Trophoblast cell (in vitro differentiated cells and primary cell): ENCODE results near the gene NHP2.

Experiments used
- DNase-seq, 2 donors: peaks; one replicate each; pipeline ENCODE4 v3.0.0-alpha.2; 2016
- H2AFZ ChIP-seq: 2 replicates; pipeline ENCODE4 v1.6.1; 2013; ENCODE audit warnings: low read length, moderate library complexity, mild to moderate bottlenecking; ENCODE audit not compliant: insufficient read depth, poor library complexity
- H2AK5ac ChIP-seq: 2 replicates; pipeline ENCODE4 v1.6.1; 2013; ENCODE audit warnings: mild to moderate bottlenecking, low read length
- H2BK120ac ChIP-seq: 2 replicates; pipeline ENCODE4 v1.6.1; 2013; ENCODE audit warnings: low read length, mild to moderate bottlenecking, moderate library complexity; ENCODE audit not compliant: insufficient read depth, poor library complexity
- H2BK12ac ChIP-seq: 2 replicates; pipeline ENCODE4 v1.6.1; 2013; ENCODE audit warnings: mild to moderate bottlenecking, low read length, moderate library complexity
- H2BK5ac ChIP-seq: 2 replicates; pipeline ENCODE4 v1.6.1; 2013; ENCODE audit warnings: low read length, low read depth, moderate library complexity, mild to moderate bottlenecking; ENCODE audit not compliant: poor library complexity
- H3K14ac ChIP-seq: 2 replicates; pipeline ENCODE4 v1.6.1; 2013; ENCODE audit warnings: mild to moderate bottlenecking, low read length
- H3K18ac ChIP-seq: 2 replicates; pipeline ENCODE4 v1.6.1; 2013; ENCODE audit warnings: mild to moderate bottlenecking, low read length
- H3K23ac ChIP-seq: 2 replicates; pipeline ENCODE4 v1.6.1; 2013; ENCODE audit warnings: low read length
- H3K27ac ChIP-seq: 2 replicates; pipeline ENCODE4 v1.5.1; 2013; ENCODE audit warnings: low read depth, mild to moderate bottlenecking, inconsistent platforms, low read length, moderate library complexity
- H3K27me3 ChIP-seq: 2 replicates; pipeline ENCODE4 v1.6.1; 2013; ENCODE audit warnings: inconsistent platforms, mild to moderate bottlenecking, low read length, moderate library complexity; ENCODE audit not compliant: insufficient read depth
- H3K36me3 ChIP-seq, 2 experiments: 1 replicate in 1 of 2; 2 replicates in 1 of 2; pipeline ENCODE4 v1.6.1; 2013; ENCODE audit warnings: low read length in 2 of 2, mild to moderate bottlenecking in 2 of 2, moderate library complexity in 1 of 2; ENCODE audit not compliant: insufficient read depth in 2 of 2, control insufficient read depth in 1 of 2
- H3K4ac ChIP-seq: 2 replicates; pipeline ENCODE4 v1.6.1; 2013; ENCODE audit warnings: low read depth, mild to moderate bottlenecking, low read length, moderate library complexity
- H3K4me1 ChIP-seq, 2 experiments: 1 replicate in 1 of 2; 2 replicates in 1 of 2; pipeline ENCODE4 v1.6.1; 2013; ENCODE audit warnings: low read length in 2 of 2, mild to moderate bottlenecking in 2 of 2, moderate library complexity in 1 of 2; ENCODE audit not compliant: insufficient read depth in 2 of 2, control insufficient read depth in 1 of 2
- H3K4me2 ChIP-seq: 2 replicates; pipeline ENCODE4 v1.6.1; 2013; ENCODE audit warnings: inconsistent platforms, mild to moderate bottlenecking, low read length, moderate library complexity
- H3K4me3 ChIP-seq: 2 replicates; pipeline ENCODE4 v1.5.1; 2013; ENCODE audit warnings: mild to moderate bottlenecking, low read depth, low read length, inconsistent platforms
- H3K79me1 ChIP-seq: one replicate; pipeline ENCODE4 v1.6.1; 2013; ENCODE audit warnings: low read length
- H3K79me2 ChIP-seq: 2 replicates; pipeline ENCODE4 v1.6.1; 2013; ENCODE audit warnings: low read length, mild to moderate bottlenecking; ENCODE audit not compliant: control insufficient read depth, insufficient read depth, poor library complexity
- H3K9ac ChIP-seq: 2 replicates; pipeline ENCODE4 v1.6.1; 2013; ENCODE audit warnings: mild to moderate bottlenecking, low read length
- H3K9me3 ChIP-seq: 2 replicates; pipeline ENCODE4 v1.6.1; 2013; ENCODE audit warnings: low read depth, mild to moderate bottlenecking, control low read depth, inconsistent platforms, low read length; ENCODE audit not compliant: insufficient read depth
- H4K12ac ChIP-seq: 2 replicates; pipeline ENCODE4 v1.6.1; 2013; ENCODE audit warnings: low read depth, mild to moderate bottlenecking, low read length, moderate library complexity
- H4K8ac ChIP-seq: 2 replicates; pipeline ENCODE4 v1.6.1; 2013; ENCODE audit warnings: low read depth, mild to moderate bottlenecking, low read length, moderate library complexity
- H4K91ac ChIP-seq: one replicate; pipeline ENCODE4 v1.6.1; 2013; ENCODE audit warnings: low read depth, mild to moderate bottlenecking, low read length, moderate library complexity
- WGBS: extraction: QIAGEN DNeasy Blood & Tissue Kit; methylation state at CpG from one replicate; pipeline ENCODE4 v1.1.7; 2013; ENCODE audit warnings: missing lambda C conversion rate; ENCODE audit not compliant: insufficient read length, insufficient coverage; ENCODE audit errors: extremely low coverage; 5-methylcytosine and 5-hydroxymethylcytosine counted together

NHP2 gene

GRCh38 chr5:178192244-178192643 lies 38.6 kb upstream of the NHP2 start:
- Histone ChIP-seq H3K36me3 (no peaks in the 10 kb centered on the region), H3K4ac (no peak overlapping the region), H3K18ac (no peak overlapping the region), H2AFZ (no peak overlapping the region), H3K79me2 (no peaks in the 10 kb centered on the region), H4K91ac (no peak overlapping the region), H3K27me3 (no peaks in the 10 kb centered on the region), H3K4me3 (no peak overlapping the region), H3K14ac (no peak overlapping the region), H3K9ac (no peak overlapping the region), H4K12ac (no peak overlapping the region), H3K27ac (no peak overlapping the region), H3K4me2 (no peak overlapping the region), H4K8ac (no peak overlapping the region), H3K23ac (no peak overlapping the region), H2BK120ac (no peak overlapping the region), H3K79me1 (no peaks in the 10 kb centered on the region), H3K9me3 (peaks cover 8% of the 10 kb centered on the region), H3K4me1 (no peaks in the 10 kb centered on the region), H2AK5ac (no peak overlapping the region), H2BK12ac (no peak overlapping the region), H2BK5ac (no peak overlapping the region)
- WGBS, result no CpG with 5 or more reads among the region's 2 CpGs
- DNase-seq, result no peak

GRCh38 chr5:178191661-178192060 lies 38.0 kb upstream of the NHP2 start:
- no peak overlapping the region for H3K18ac ChIP-seq
- peaks cover 8% of the 10 kb centered on the region for H3K9me3 ChIP-seq
- H3K23ac ChIP-seq, result no peak overlapping the region
- WGBS, result no CpG with 5 or more reads among the region's 4 CpGs
- no peaks in the 10 kb centered on the region for H3K79me1 ChIP-seq
- H2AFZ ChIP-seq, result no peak overlapping the region
- H4K8ac ChIP-seq, result no peak overlapping the region
- H2BK12ac ChIP-seq, result no peak overlapping the region
- H3K4me2 ChIP-seq, result no peak overlapping the region
- H3K14ac ChIP-seq, result no peak overlapping the region
- H3K79me2 ChIP-seq, result no peaks in the 10 kb centered on the region
- H4K91ac ChIP-seq, result no peak overlapping the region
- no peak for DNase-seq
- no peak overlapping the region for H2BK5ac ChIP-seq
- no peak overlapping the region for H3K9ac ChIP-seq
- no peak overlapping the region for H3K27ac ChIP-seq
- H3K4me3 ChIP-seq, result no peak overlapping the region
- no peak overlapping the region for H4K12ac ChIP-seq
- no peaks in the 10 kb centered on the region for H3K36me3 ChIP-seq
- H2BK120ac ChIP-seq, result no peak overlapping the region
- no peak overlapping the region for H3K4ac ChIP-seq
- no peak overlapping the region for H2AK5ac ChIP-seq
- no peaks in the 10 kb centered on the region for H3K4me1 ChIP-seq
- no peaks in the 10 kb centered on the region for H3K27me3 ChIP-seq

- H4K12ac ChIP-seq, result no peak overlapping the region
- no peak overlapping the region for H3K18ac ChIP-seq
- H3K4me1 ChIP-seq, result no peaks in the 10 kb centered on the region
- H3K79me1 ChIP-seq, result no peaks in the 10 kb centered on the region
- no peak overlapping the region for H4K8ac ChIP-seq
- no peak overlapping the region for H2BK12ac ChIP-seq
- H3K79me2 ChIP-seq, result no peaks in the 10 kb centered on the region
- H2AFZ ChIP-seq, result no peak overlapping the region
- H2AK5ac ChIP-seq, result no peak overlapping the region
- H3K9me3 ChIP-seq, result peaks cover 8% of the 10 kb centered on the region
- H3K36me3 ChIP-seq, result no peaks in the 10 kb centered on the region
- no peak overlapping the region for H2BK5ac ChIP-seq
- no peak overlapping the region for H4K91ac ChIP-seq
- H3K14ac ChIP-seq, result no peak overlapping the region
- no peaks in the 10 kb centered on the region for H3K27me3 ChIP-seq
- no peak overlapping the region for H3K4ac ChIP-seq
- no peak overlapping the region for H3K4me2 ChIP-seq
- no peak overlapping the region for H3K23ac ChIP-seq
- H2BK120ac ChIP-seq, result no peak overlapping the region
- no peak for DNase-seq
- no CpG with 5 or more reads among the region's 2 CpGs for WGBS
- H3K27ac ChIP-seq, result no peak overlapping the region
- no peak overlapping the region for H3K9ac ChIP-seq
- H3K4me3 ChIP-seq, result no peak overlapping the region
Observed at GRCh38 chr5:178189433-178189832, 35.7 kb upstream of the NHP2 start.

- H3K14ac ChIP-seq, result no peak within 1 kb of the TSS
- H3K18ac ChIP-seq, result no peak within 1 kb of the TSS
- H4K12ac ChIP-seq, result no peak within 1 kb of the TSS
- no peak within 1 kb of the TSS for H3K23ac ChIP-seq
- no peak within 1 kb of the TSS for H3K27ac ChIP-seq
- H3K4me1 ChIP-seq, result peaks cover 3 to 5% of the 10 kb centered on the region in 2 experiments
- no peaks in the 10 kb centered on the region for H3K79me2 ChIP-seq
- no peaks in the 10 kb centered on the region for H3K9me3 ChIP-seq
- no peak within 1 kb of the TSS for H3K4me2 ChIP-seq
- H3K9ac ChIP-seq, result no peak within 1 kb of the TSS
- no peak within 1 kb of the TSS for H2BK120ac ChIP-seq
- H4K8ac ChIP-seq, result no peak within 1 kb of the TSS
- H3K79me1 ChIP-seq, result no peaks in the 10 kb centered on the region
- H2BK12ac ChIP-seq, result no peak within 1 kb of the TSS
- no peak within 1 kb of the TSS for H2AFZ ChIP-seq
- no peak within 1 kb of the TSS for H2AK5ac ChIP-seq
- no peak within 1 kb of the TSS for H4K91ac ChIP-seq
- no peak within 1 kb of the TSS for H3K4ac ChIP-seq
- H3K27me3 ChIP-seq, result no peaks in the 10 kb centered on the region
- WGBS, result no CpG with 5 or more reads among the region's 27 CpGs
- no peak for DNase-seq
- H2BK5ac ChIP-seq, result no peak within 1 kb of the TSS
- H3K36me3 ChIP-seq, result no peaks in the 10 kb centered on the region
- no peak within 1 kb of the TSS for H3K4me3 ChIP-seq
Observed at GRCh38 chr5:178187014-178187413, 33.3 kb upstream of the NHP2 start, which contains the start of gene GMCL2. TSS of gene GMCL2 (minus strand) at chr5:178187371. CDS start at chr5:178187299, 72 bp downstream.
